Measurements from ENCODE around the gene NACAD. TPM values are rescaled to one million over a fixed set of nuclear protein-coding genes. Genes with fewer than 3 reads are reported as not detected.

Gene NACAD
- total RNA-seq, 1 experiment from 2014 or later = 0.24 TPM

DNA sequence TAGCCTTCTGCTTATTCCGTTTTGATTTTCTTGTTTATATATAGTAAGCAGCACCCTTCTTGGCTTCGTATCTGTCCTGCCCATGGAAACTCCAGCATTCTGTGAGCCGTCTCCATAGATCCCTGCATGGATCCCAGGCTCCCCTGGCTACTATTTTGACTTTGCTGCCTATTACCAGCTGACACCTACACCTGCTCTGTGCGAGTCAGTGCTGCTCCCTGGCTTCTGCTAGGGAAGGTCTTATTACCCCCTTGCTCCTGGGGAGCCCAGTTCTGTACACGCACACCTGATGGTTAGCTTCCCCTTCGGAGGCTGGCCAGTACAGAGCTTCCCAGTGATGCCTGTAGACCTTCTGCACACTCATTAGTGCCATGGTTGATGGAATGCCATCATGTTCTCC is 35.4 kb downstream of the NACAD start:
- DNase-seq = no peak
- Histone ChIP-seq H3K4me3 (no peak overlapping the region), H3K9me3 (ENCODE audit: insufficient read depth, low read depth) (no peaks in the 10 kb centered on the region), H3K9me2 (ENCODE audit: insufficient read depth) (no peaks in the 10 kb centered on the region), H3K27ac (no peak overlapping the region), H2AFZ (no peak overlapping the region), H3F3A (ENCODE audit: insufficient read depth, low read depth) (peaks cover 29% of the 10 kb centered on the region), H3K79me2 (ENCODE audit: low read depth) (peaks cover 19% of the 10 kb centered on the region), H3K4me1 (replicated peaks; ENCODE audit: insufficient read depth) (peaks cover 33% of the 10 kb centered on the region), H3K27me3 (ENCODE audit: insufficient read depth, low read depth) (no peaks in the 10 kb centered on the region), H3K36me3 (ENCODE audit: low read depth) (0 out of 2 replicates have a peak, but pooled peaks cover 7% of the 10 kb centered on the region), H3K4me2 (no peak overlapping the region), H4K20me1 (ENCODE audit: insufficient read depth) (no peaks in the 10 kb centered on the region)
- intact Hi-C loops (cut with micrococcal nuclease; ENCODE audit: unreplicated experiment) = no loop called here
- BruUV-seq (replicated peaks) = no TSS peak
- CTCF ChIA-PET = no interaction called here
- no peak for TF ChIP-seq EZH2 (IDR thresholded peaks at IDR 0.05; ENCODE audit: low read depth)
- TF ChIP-seq, protein P1, sequence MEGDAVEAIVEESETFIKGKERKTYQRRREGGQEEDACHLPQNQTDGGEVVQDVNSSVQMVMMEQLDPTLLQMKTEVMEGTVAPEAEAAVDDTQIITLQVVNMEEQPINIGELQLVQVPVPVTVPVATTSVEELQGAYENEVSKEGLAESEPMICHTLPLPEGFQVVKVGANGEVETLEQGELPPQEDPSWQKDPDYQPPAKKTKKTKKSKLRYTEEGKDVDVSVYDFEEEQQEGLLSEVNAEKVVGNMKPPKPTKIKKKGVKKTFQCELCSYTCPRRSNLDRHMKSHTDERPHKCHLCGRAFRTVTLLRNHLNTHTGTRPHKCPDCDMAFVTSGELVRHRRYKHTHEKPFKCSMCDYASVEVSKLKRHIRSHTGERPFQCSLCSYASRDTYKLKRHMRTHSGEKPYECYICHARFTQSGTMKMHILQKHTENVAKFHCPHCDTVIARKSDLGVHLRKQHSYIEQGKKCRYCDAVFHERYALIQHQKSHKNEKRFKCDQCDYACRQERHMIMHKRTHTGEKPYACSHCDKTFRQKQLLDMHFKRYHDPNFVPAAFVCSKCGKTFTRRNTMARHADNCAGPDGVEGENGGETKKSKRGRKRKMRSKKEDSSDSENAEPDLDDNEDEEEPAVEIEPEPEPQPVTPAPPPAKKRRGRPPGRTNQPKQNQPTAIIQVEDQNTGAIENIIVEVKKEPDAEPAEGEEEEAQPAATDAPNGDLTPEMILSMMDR (conservative IDR thresholded peaks at IDR 0.05) = no peak
- POLR2A ChIA-PET (ENCODE audit: unreplicated experiment) = no interaction called here

DNA sequence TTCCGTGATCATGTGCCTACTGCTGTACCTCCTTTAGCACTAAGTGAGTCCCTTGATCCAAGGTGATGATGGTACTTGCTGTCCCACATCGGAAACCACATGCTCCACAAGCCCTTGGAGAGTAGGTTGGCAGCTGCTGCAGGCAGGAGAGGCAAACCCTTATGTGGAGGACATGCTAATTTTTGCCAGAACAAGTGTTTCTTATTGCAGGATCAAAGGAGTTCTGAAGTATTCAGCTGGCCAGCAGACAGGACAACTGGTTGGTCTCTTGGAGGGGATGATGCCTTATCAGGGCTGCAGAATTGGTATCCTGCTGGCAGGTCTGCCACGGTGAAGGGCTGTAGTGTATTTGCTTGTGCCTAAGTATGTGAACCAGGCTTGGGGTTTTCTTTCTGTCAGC is 36.8 kb downstream of the NACAD start:
- POLR2A ChIA-PET (ENCODE audit: unreplicated experiment) = no interaction called here
- DNase-seq = no peak
- Histone ChIP-seq H3K27ac (no peak overlapping the region), H4K20me1 (ENCODE audit: insufficient read depth) (no peaks in the 10 kb centered on the region), H3K79me2 (ENCODE audit: low read depth) (peaks cover 17% of the 10 kb centered on the region), H3K9me3 (ENCODE audit: insufficient read depth, low read depth) (no peaks in the 10 kb centered on the region), H3K9me2 (ENCODE audit: insufficient read depth) (no peaks in the 10 kb centered on the region), H2AFZ (no peak overlapping the region), H3K4me1 (replicated peaks; ENCODE audit: insufficient read depth) (peaks cover 33% of the 10 kb centered on the region), H3F3A (ENCODE audit: insufficient read depth, low read depth) (peaks cover 26% of the 10 kb centered on the region), H3K4me2 (no peak overlapping the region), H3K36me3 (ENCODE audit: low read depth) (0 out of 2 replicates have a peak, but pooled peaks cover 7% of the 10 kb centered on the region), H3K4me3 (no peak overlapping the region), H3K27me3 (ENCODE audit: insufficient read depth, low read depth) (no peaks in the 10 kb centered on the region)
- no peak for TF ChIP-seq EZH2 (IDR thresholded peaks at IDR 0.05; ENCODE audit: low read depth)
- TF ChIP-seq, protein P1 (conservative IDR thresholded peaks at IDR 0.05) = no peak
- BruUV-seq (replicated peaks) = no TSS peak
- intact Hi-C loops (cut with micrococcal nuclease; ENCODE audit: unreplicated experiment) = no loop called here
- CTCF ChIA-PET = no interaction called here

DNA sequence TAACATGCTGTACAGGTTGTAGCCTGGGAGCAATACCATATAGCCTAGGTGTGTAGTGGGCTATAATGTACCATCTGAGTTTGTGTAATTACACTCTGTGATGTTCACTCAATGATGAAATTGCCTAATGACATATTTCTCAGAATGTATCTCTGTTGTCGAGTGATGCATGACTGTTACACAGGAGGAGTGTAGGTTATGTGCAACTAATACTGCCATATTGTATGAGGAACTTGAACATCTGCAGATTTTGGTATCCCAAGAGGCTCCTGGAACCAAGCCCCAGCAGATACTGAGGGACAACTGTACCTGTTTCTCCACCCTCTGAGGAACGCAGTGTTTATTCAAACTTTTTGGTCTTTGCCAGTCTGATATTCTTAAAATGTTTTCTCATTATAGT is 38.6 kb downstream of the NACAD start:
- DNase-seq = no peak
- Histone ChIP-seq H3K4me2 (no peak overlapping the region), H3K79me2 (ENCODE audit: low read depth) (0 out of 2 replicates have a peak, but pooled peaks cover 3% of the 10 kb centered on the region), H2AFZ (no peak overlapping the region), H4K20me1 (ENCODE audit: insufficient read depth) (no peaks in the 10 kb centered on the region), H3F3A (ENCODE audit: insufficient read depth, low read depth) (peaks cover 17% of the 10 kb centered on the region), H3K4me1 (replicated peaks; ENCODE audit: insufficient read depth) (peaks cover 28% of the 10 kb centered on the region), H3K36me3 (ENCODE audit: low read depth) (peaks cover 20% of the 10 kb centered on the region; the same call in 1 of the 2 replicates), H3K9me3 (ENCODE audit: insufficient read depth, low read depth) (no peaks in the 10 kb centered on the region), H3K9me2 (ENCODE audit: insufficient read depth) (no peaks in the 10 kb centered on the region), H3K27me3 (ENCODE audit: insufficient read depth, low read depth) (no peaks in the 10 kb centered on the region), H3K27ac (no peak overlapping the region), H3K4me3 (no peak overlapping the region)
- POLR2A ChIA-PET (ENCODE audit: unreplicated experiment) = no interaction called here
- TF ChIP-seq EZH2 (IDR thresholded peaks at IDR 0.05; ENCODE audit: low read depth) = no peak
- TF ChIP-seq, protein P1 (conservative IDR thresholded peaks at IDR 0.05) = no peak
- CTCF ChIA-PET = no interaction called here
- no TSS peak for BruUV-seq (replicated peaks)
- intact Hi-C loops (cut with micrococcal nuclease; ENCODE audit: unreplicated experiment) = no loop called here
